GM23248 (cell line): ENCODE measurements around the gene TXN2.

ENCODE experiments used
- EZH2 ChIP-seq: fragments of 200-600 bp; sonication (generic); IDR thresholded peaks from 2 replicates; pipeline ENCODE4 v1.6.1; 2018; ENCODE audit warnings: antibody characterized with exemption, mild to moderate bottlenecking; ENCODE audit not compliant: insufficient read depth, poor library complexity, severe bottlenecking
- EZH2phosphoT487 ChIP-seq: fragments of 200-600 bp; sonication (generic); IDR thresholded peaks from 2 replicates; pipeline ENCODE4 v1.6.1; 2018; ENCODE audit warnings: antibody characterized with exemption, moderate library complexity, mild to moderate bottlenecking, low read depth; ENCODE audit not compliant: insufficient read depth

GRCh38 chr22:36461665-36462649 is 19.5 kb downstream of the TXN2 start:
- TF ChIP-seq EZH2phosphoT487: no peak
- no peak for TF ChIP-seq EZH2
